CD4-positive, alpha-beta memory T cell (primary cell): ENCODE data around the gene SEMA4D. TPM values are rescaled to one million over a fixed set of nuclear protein-coding genes. Genes with fewer than 3 reads are reported as not detected.

Experiments
- CTCF ChIA-PET: fragments of 350-600 bp; sonication (Branson Sonifier 250); formaldehyde crosslinking; loops from one replicate; lab custom pipeline; 2021; ENCODE audit warnings: inconsistent platforms; ENCODE audit not compliant: partially characterized antibody; lab: Charles Lee
- POLR2A ChIA-PET: fragments of 350-600 bp; sonication (Branson Sonifier 250); formaldehyde crosslinking; loops from one replicate; lab custom pipeline; 2021; ENCODE audit not compliant: partially characterized antibody; lab: Charles Lee
- DNase-seq, 5 donors: peaks; one replicate each; pipeline versions ENCODE4 v3.0.0 to v3.0.0-alpha.2; 2020 to 2022; ENCODE audit warnings: mixed read lengths in 1 of 5
- H3K27ac ChIP-seq: one replicate; pipeline ENCODE4 v1.7.0; 2013; ENCODE audit warnings: low read depth, low read length
- H3K27me3 ChIP-seq: 2 replicates; pipeline ENCODE4 v1.7.0; 2013; ENCODE audit warnings: mild to moderate bottlenecking, low read length, moderate library complexity; ENCODE audit not compliant: insufficient read depth
- H3K36me3 ChIP-seq: 2 replicates; pipeline ENCODE4 v1.7.0; 2013; ENCODE audit warnings: mild to moderate bottlenecking, low read length, moderate library complexity; ENCODE audit not compliant: insufficient read depth
- H3K4me1 ChIP-seq: 2 replicates; pipeline ENCODE4 v1.7.0; 2013; ENCODE audit warnings: mild to moderate bottlenecking, low read length, moderate library complexity; ENCODE audit not compliant: insufficient read depth
- H3K4me3 ChIP-seq, 2 donors: one replicate each; pipeline ENCODE4 v1.7.0; 2013; ENCODE audit warnings: low read length in 2 of 2, mild to moderate bottlenecking in 1 of 2
- H3K9me3 ChIP-seq, 2 donors: one replicate each; pipeline ENCODE4 v1.7.0; 2013; ENCODE audit warnings: low read length in 2 of 2, control low read depth in 1 of 2; ENCODE audit not compliant: control insufficient read depth in 1 of 2
- H3K27ac Mint-ChIP-seq, 7 donors: one replicate each; pipeline ENCODE4 v1.8.0; 2020 to 2021; ENCODE audit warnings: mixed read lengths in 7 of 7, mild to moderate bottlenecking in 6 of 7, inconsistent platforms in 3 of 7, moderate library complexity in 3 of 7
- H3K27me3 Mint-ChIP-seq, 2 donors: one replicate each; pipeline ENCODE4 v1.8.0; 2020 to 2021; ENCODE audit warnings: mixed read lengths in 2 of 2
- H3K36me3 Mint-ChIP-seq, 2 donors: one replicate each; pipeline ENCODE4 v1.8.0; 2020 to 2021; ENCODE audit warnings: mixed read lengths in 2 of 2, inconsistent platforms in 1 of 2, mild to moderate bottlenecking in 1 of 2
- H3K4me1 Mint-ChIP-seq, 4 donors: one replicate each; pipeline ENCODE4 v1.8.0; 2020 to 2021; ENCODE audit warnings: mixed read lengths in 4 of 4, mild to moderate bottlenecking in 1 of 4
- H3K4me3 Mint-ChIP-seq, 8 donors: one replicate each; pipeline ENCODE4 v1.8.0; 2020 to 2021; ENCODE audit warnings: mixed read lengths in 8 of 8, mild to moderate bottlenecking in 7 of 8, moderate library complexity in 6 of 8, inconsistent platforms in 3 of 8
- H3K9me3 Mint-ChIP-seq, 8 donors: one replicate each; pipeline ENCODE4 v1.8.0; 2020 to 2021; ENCODE audit warnings: mixed read lengths in 8 of 8, mild to moderate bottlenecking in 5 of 8, inconsistent platforms in 3 of 8, moderate library complexity in 1 of 8
- intact Hi-C: fragments of 100-400 bp; cut with micrococcal nuclease; formaldehyde crosslinking; loops from one replicate; pipeline ENCODE4 v1.15.1; 2023
- polyA plus RNA-seq, 2 donors: library from polyadenylated mRNA; unstranded; fragments of 300-500 nt; fragmentation: Illumina TruSeq; gene quantifications; one replicate each; pipeline ENCODE4 v1.2.3, GENCODE V29; 2021
- total RNA-seq, 2 experiments: library from RNA; stranded (reverse); gene quantifications; one replicate each; pipeline ENCODE4 v1.2.3, GENCODE V29; 2021

The SEMA4D gene
- total and polyA plus RNA-seq, 4 experiments from 2014 or later: 49.5 to 410 (median 280) TPM

GRCh38 chr9:89518466-89519365, 20.8 kb upstream of the SEMA4D start:
- no peak overlapping the region for H3K4me3 ChIP-seq
- peak overlapping the region; percentile 34 for H3K27ac ChIP-seq
- Mint-ChIP-seq H3K27ac (peak overlapping the region; percentile 65 to 94 (median 92)), H3K27me3 (no peaks in the 10 kb centered on the region), H3K9me3 (peaks cover 0 to 2% (median 0%) of the 10 kb centered on the region in 8 donors), H3K4me1 (peaks cover 53 to 83% (median 68%) of the 10 kb centered on the region in 4 donors), H3K36me3 (no peaks in the 10 kb centered on the region), H3K4me3 (peak overlapping the region in 6 of 8 donors; percentile 13 to 75 (median 36))
- H3K9me3 ChIP-seq: no peaks in the 10 kb centered on the region
- H3K4me1 ChIP-seq: peaks cover 66% of the 10 kb centered on the region
- ChIA-PET POLR2A (interaction anchor here (0.8 to 8.2 kb wide), 15 partner anchors 8 to 111 kb away, joined by 3 to 99 read pairs (median 5); no protein-coding TSS in a partner anchor), CTCF (interaction anchor here (1.2 to 10.2 kb wide), 7 partner anchors 10 to 89 kb away, joined by 3 to 80 read pairs (median 6); no protein-coding TSS in a partner anchor)
- intact Hi-C loops: no loop called here
- no peaks in the 10 kb centered on the region for H3K27me3 ChIP-seq
- DNase-seq: no peak
- no peaks in the 10 kb centered on the region for H3K36me3 ChIP-seq

- H3K4me3 Mint-ChIP-seq: peak overlapping the region in 1 of 8 donors; percentile 72
- ChIA-PET POLR2A (no interaction called here), CTCF (interaction anchor here (2.6 kb wide), 1 partner anchor 33 kb away, joined by 8 read pairs; no protein-coding TSS in a partner anchor)
- H3K27ac Mint-ChIP-seq: no peak overlapping the region
- H3K4me1 Mint-ChIP-seq: peaks cover 47 to 80% (median 59%) of the 10 kb centered on the region in 4 donors
- no peaks in the 10 kb centered on the region for H3K9me3 Mint-ChIP-seq
- H3K4me1 ChIP-seq: peaks cover 47% of the 10 kb centered on the region
- no peak for DNase-seq
- H3K4me3 ChIP-seq: no peak overlapping the region
- no peak overlapping the region for H3K27ac ChIP-seq
- H3K9me3 ChIP-seq: no peaks in the 10 kb centered on the region
- intact Hi-C loops: no loop called here
- no peaks in the 10 kb centered on the region for H3K27me3 ChIP-seq
- no peaks in the 10 kb centered on the region for H3K36me3 ChIP-seq
- no peaks in the 10 kb centered on the region for H3K36me3 Mint-ChIP-seq
- no peaks in the 10 kb centered on the region for H3K27me3 Mint-ChIP-seq
Measured at GRCh38 chr9:89515416-89515815, 17.5 kb upstream of the SEMA4D start.

GRCh38 chr9:89514956-89515355, 17.0 kb upstream of the SEMA4D start:
- no peak overlapping the region for H3K4me3 ChIP-seq
- H3K36me3 ChIP-seq: no peaks in the 10 kb centered on the region
- Mint-ChIP-seq H3K36me3 (no peaks in the 10 kb centered on the region), H3K27ac (peak overlapping the region in 1 of 7 donors; percentile 52), H3K4me1 (peaks cover 44 to 80% (median 60%) of the 10 kb centered on the region in 4 donors), H3K9me3 (no peaks in the 10 kb centered on the region), H3K4me3 (no peak overlapping the region), H3K27me3 (no peaks in the 10 kb centered on the region)
- H3K9me3 ChIP-seq: no peaks in the 10 kb centered on the region
- peaks cover 46% of the 10 kb centered on the region for H3K4me1 ChIP-seq
- POLR2A ChIA-PET: no interaction called here
- CTCF ChIA-PET: interaction anchor here (2.6 kb wide), 1 partner anchor 34 kb away, joined by 8 read pairs; no protein-coding TSS in a partner anchor
- H3K27me3 ChIP-seq: no peaks in the 10 kb centered on the region
- intact Hi-C loops: no loop called here
- H3K27ac ChIP-seq: no peak overlapping the region
- DNase-seq: no peak

- CTCF ChIA-PET: no interaction called here
- Mint-ChIP-seq H3K27me3 (no peaks in the 10 kb centered on the region), H3K27ac (no peak overlapping the region), H3K4me3 (no peak overlapping the region), H3K9me3 (no peaks in the 10 kb centered on the region), H3K4me1 (peaks cover 39 to 79% (median 59%) of the 10 kb centered on the region in 4 donors), H3K36me3 (no peaks in the 10 kb centered on the region)
- intact Hi-C loops: no loop called here
- Histone ChIP-seq H3K4me3 (no peak overlapping the region), H3K27me3 (no peaks in the 10 kb centered on the region), H3K36me3 (no peaks in the 10 kb centered on the region), H3K4me1 (peaks cover 42% of the 10 kb centered on the region), H3K9me3 (no peaks in the 10 kb centered on the region), H3K27ac (no peak overlapping the region)
- no peak for DNase-seq
- POLR2A ChIA-PET: interaction anchor here (0.5 kb wide), 1 partner anchor 113 kb away, joined by 3 read pairs; no protein-coding TSS in a partner anchor
Measured at GRCh38 chr9:89514337-89514736, 16.4 kb upstream of the SEMA4D start.

GRCh38 chr9:89513837-89514236, 15.9 kb upstream of the SEMA4D start:
- Histone ChIP-seq H3K36me3 (no peaks in the 10 kb centered on the region), H3K9me3 (no peaks in the 10 kb centered on the region), H3K27me3 (no peaks in the 10 kb centered on the region), H3K27ac (no peak overlapping the region), H3K4me3 (no peak overlapping the region), H3K4me1 (peaks cover 42% of the 10 kb centered on the region)
- Mint-ChIP-seq H3K4me1 (peaks cover 37 to 79% (median 58%) of the 10 kb centered on the region in 4 donors), H3K36me3 (no peaks in the 10 kb centered on the region), H3K27me3 (no peaks in the 10 kb centered on the region), H3K27ac (no peak overlapping the region), H3K9me3 (no peaks in the 10 kb centered on the region), H3K4me3 (no peak overlapping the region)
- intact Hi-C loops: no loop called here
- DNase-seq: no peak
- CTCF ChIA-PET: interaction anchor here (1.1 kb wide), 1 partner anchor 10 kb away, joined by 3 read pairs; no protein-coding TSS in a partner anchor
- POLR2A ChIA-PET: interaction anchor here (0.5 kb wide), 1 partner anchor 112 kb away, joined by 3 read pairs; no protein-coding TSS in a partner anchor

GRCh38 chr9:89512382-89512781, 14.5 kb upstream of the SEMA4D start:
- no peak overlapping the region for H3K4me3 ChIP-seq
- no peak overlapping the region for H3K4me3 Mint-ChIP-seq
- intact Hi-C loops: no loop called here
- H3K9me3 Mint-ChIP-seq: no peaks in the 10 kb centered on the region
- H3K36me3 ChIP-seq: no peaks in the 10 kb centered on the region
- CTCF ChIA-PET: interaction anchor here (0.7 to 1.4 kb wide), 4 partner anchors 8 to 36 kb away, joined by 3 to 6 read pairs (median 4); no protein-coding TSS in a partner anchor
- H3K27me3 ChIP-seq: no peaks in the 10 kb centered on the region
- H3K9me3 ChIP-seq: no peaks in the 10 kb centered on the region
- peaks cover 38 to 79% (median 58%) of the 10 kb centered on the region in 4 donors for H3K4me1 Mint-ChIP-seq
- no peak overlapping the region for H3K27ac Mint-ChIP-seq
- H3K27ac ChIP-seq: no peak overlapping the region
- H3K27me3 Mint-ChIP-seq: no peaks in the 10 kb centered on the region
- peaks cover 42% of the 10 kb centered on the region for H3K4me1 ChIP-seq
- POLR2A ChIA-PET: interaction anchor here (1.6 kb wide), 1 partner anchor 10 kb away, joined by 4 read pairs; no protein-coding TSS in a partner anchor
- DNase-seq: no peak
- no peaks in the 10 kb centered on the region for H3K36me3 Mint-ChIP-seq
